HG03095 (cell line): ENCODE data around the gene RALY.

Source experiments
- ATAC-seq: cut with Tn5 transposase; IDR thresholded peaks from one replicate; pipeline ENCODE4 v1.9.1; 2021; ENCODE audit warnings: moderate library complexity; ENCODE audit not compliant: unreplicated experiment

RALY gene

GRCh38 chr20:33985830-33986229, 7.9 kb upstream of the RALY start:
- ATAC-seq: no peak

- no peak for ATAC-seq
Observed at GRCh38 chr20:33986560-33987216, 7.0 kb upstream of the RALY start.

- no peak for ATAC-seq
Observed at GRCh38 chr20:33990075-33990474, 3.6 kb upstream of the RALY start.

GRCh38 chr20:33991502-33991901, 2.2 kb upstream of the RALY start:
- ATAC-seq: no peak

GRCh38 chr20:33992145-33992922, 1.4 kb upstream of the RALY start:
- ATAC-seq: no peak

- ATAC-seq: peak; percentile 72
Observed at GRCh38 chr20:33992923-33993575, 662 bp upstream of the RALY start.

- peak; percentile 34 for ATAC-seq
Observed at GRCh38 chr20:33994222-33994913, 657 bp downstream of the RALY start.

GRCh38 chr20:33995053-33995831, 1.5 kb downstream of the RALY start:
- ATAC-seq: no peak

GRCh38 chr20:33999025-33999649, 5.4 kb downstream of the RALY start:
- ATAC-seq: no peak

- no peak for ATAC-seq
Observed at GRCh38 chr20:34001378-34001777, 7.7 kb downstream of the RALY start.

GRCh38 chr20:34004227-34004626, 10.5 kb downstream of the RALY start:
- no peak for ATAC-seq

GRCh38 chr20:34004790-34005457, 11.2 kb downstream of the RALY start:
- ATAC-seq: no peak

- ATAC-seq: no peak
Observed at GRCh38 chr20:34006619-34007018, 12.9 kb downstream of the RALY start.

- ATAC-seq: no peak
Observed at GRCh38 chr20:34008477-34008876, 14.8 kb downstream of the RALY start.

GRCh38 chr20:34010405-34010931, 16.8 kb downstream of the RALY start:
- ATAC-seq: no peak

- no peak for ATAC-seq
Observed at GRCh38 chr20:34011275-34011674, 17.6 kb downstream of the RALY start.

GRCh38 chr20:34012330-34012729, 18.6 kb downstream of the RALY start:
- ATAC-seq: no peak

GRCh38 chr20:34012735-34013134, 19.0 kb downstream of the RALY start:
- no peak for ATAC-seq

- ATAC-seq: no peak
Observed at GRCh38 chr20:34013554-34013953, 19.8 kb downstream of the RALY start.
